Esophagus muscularis mucosa (tissue), 3 donors: ENCODE measurements around the gene DCC.

Experiments
- CTCF ChIP-seq, 3 experiments: fragments of 200-600 bp in 2 of 3; fragments of 450-650 bp in 1 of 3; sonication (generic) in 2 of 3; IDR thresholded peaks; one replicate each; pipeline ENCODE4 v1.5.1; 2017 to 2019; ENCODE audit warnings: antibody characterized with exemption in 3 of 3, mild to moderate bottlenecking in 2 of 3, moderate library complexity in 1 of 3
- POLR2A ChIP-seq: fragments of 450-650 bp; IDR thresholded peaks from one replicate; pipeline ENCODE4 v1.6.1; 2017; ENCODE audit warnings: antibody characterized with exemption, moderate library complexity, mild to moderate bottlenecking, low read depth

GRCh38 chr18:53442415-53442783 lies 1102.4 kb downstream of the DCC start:
- TF ChIP-seq CTCF (IDR thresholded peaks at IDR 0.05) (no peak), POLR2A (no peak)
